UCSD-AML1 (cell line): ENCODE measurements around the gene FAM13C.

Experiments used
- DNase-seq: peaks from one replicate; lab custom pipeline; 2025; ENCODE audit not compliant: unreplicated experiment; lab: John Stamatoyannopoulos, UW

FAM13C gene

DNA sequence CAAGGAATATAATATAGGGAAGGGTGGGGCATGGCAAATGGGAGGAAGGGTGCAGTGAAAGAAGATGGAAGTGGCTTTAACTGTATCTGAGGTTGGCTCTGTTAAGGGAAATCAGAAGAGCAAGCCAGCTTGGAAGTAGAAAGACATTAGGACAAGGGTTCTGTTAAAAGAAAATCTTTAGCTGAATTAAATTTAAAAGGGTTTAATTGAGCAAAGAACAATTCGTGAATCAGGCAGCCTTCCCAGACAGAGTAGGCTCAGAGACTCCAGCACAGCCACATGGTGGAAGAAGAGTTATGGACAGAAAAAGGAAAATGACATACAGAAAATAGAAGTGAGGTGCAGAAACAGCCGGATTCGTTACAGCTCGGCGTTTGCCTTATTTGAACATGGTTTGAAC, 42.0 kb downstream of the FAM13C start:
- DNase-seq = no peak

DNA sequence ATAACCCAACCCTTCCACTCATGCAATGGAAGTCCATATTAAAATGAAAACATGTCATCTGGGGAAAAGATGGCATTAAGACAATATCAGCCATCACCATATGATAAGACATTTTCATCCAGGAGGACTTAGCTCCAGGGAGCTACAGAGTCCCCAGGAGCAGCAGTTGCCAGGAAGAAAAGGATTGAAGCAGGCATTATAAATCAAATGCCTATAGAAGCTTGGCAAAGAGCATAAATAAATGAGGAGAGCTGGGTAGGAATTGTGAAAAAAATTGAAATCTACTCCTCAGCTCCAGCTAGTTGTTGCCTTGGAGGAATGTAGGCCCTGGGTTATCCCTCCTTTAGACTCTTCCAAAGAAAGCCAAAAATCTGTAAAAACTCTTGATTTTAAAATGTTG, 42.5 kb downstream of the FAM13C start:
- DNase-seq = no peak

DNA sequence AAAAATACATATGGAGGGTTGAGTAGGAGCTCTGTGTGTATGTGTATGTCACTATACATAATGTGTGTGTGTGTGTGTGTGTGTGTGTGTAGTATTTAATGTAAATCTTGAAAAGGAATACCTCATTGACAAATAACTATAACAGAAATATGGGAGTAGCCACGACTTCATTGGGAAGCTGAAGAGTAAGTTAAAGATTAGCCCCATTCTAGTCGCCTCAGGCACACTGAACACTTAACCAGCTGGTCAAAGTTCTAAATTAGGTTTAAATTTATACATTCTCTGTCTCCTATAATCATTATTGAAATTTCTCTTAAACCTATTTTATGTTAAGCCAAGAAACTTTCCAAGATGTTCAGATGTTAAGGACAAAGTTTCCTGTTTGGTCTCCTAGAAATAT, 45.3 kb downstream of the FAM13C start:
- DNase-seq = no peak

DNA sequence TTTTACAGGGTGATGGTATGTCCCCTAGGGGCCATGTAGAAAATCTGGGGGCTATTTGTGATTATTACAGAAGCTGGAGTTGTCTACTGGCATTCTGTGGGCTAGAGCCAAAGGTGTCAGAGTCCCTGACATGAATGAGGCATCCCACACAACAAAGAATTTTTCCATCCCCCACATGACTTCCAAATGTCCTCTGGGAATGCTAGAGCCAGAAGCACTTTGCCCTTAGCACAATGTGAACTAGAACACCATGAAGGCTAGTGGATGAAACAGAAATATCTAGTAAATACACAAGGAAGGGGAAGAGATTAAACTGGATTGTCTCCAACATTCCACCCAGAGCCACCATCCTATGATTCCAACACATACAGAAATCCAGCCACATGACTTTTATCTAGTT, 46.9 kb downstream of the FAM13C start:
- DNase-seq = no peak

DNA sequence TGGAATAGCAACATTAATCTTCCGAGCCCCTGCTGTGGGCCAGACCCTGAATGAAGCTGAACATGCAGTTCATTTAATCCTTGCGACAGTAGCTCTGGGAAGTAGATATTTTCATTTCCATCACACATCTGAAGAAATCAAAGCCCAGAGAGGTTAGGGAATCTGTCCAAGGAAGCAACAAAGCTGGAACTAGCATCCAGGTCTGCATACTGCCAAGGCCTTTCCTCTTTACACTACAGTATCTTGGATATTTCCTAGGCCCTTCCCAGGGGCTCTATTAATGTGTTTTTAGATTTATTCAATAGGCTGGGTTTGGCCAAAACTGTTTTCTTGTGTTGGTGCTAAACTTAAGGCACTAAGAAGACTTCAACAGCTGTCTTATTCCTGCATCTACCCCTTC, 48.1 kb downstream of the FAM13C start:
- DNase-seq = no peak

DNA sequence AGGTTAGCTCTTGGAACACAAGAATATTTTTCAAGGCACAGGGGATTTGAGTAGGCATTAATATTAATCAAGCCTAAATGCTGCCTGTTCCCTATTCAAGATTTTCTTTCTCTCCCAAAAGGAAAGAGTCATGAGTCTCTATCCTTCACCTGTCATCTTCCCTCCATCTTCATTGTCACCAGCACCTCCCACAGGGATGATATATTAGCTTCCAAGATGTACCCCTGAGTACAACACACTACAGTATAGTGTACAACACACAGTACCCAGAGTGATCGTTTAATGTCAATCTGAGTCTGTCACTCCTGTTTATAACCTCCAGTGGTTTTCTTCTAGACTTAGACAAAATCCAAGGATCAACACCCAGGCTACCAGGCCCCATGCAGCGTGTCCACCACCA, 50.1 kb downstream of the FAM13C start:
- no peak for DNase-seq

DNA sequence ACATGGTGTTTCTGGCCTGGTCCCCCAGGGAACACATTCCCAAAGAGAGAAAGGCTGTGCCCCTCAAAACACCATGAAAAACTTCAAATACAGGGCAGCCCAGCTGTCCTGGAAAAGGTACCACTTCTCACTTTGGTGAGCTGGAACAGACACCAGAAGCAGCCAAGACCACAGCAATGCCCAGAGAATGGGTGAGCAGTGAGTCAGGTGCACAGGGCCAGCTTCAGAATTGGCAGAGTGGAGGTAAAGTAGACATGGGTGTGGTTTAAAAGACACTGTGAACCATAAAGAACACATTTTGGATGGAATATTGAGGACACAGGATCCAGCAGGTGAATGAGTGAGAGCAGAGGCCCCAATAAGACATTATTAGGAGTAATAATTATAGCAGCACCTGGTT, 51.3 kb downstream of the FAM13C start:
- no peak for DNase-seq

DNA sequence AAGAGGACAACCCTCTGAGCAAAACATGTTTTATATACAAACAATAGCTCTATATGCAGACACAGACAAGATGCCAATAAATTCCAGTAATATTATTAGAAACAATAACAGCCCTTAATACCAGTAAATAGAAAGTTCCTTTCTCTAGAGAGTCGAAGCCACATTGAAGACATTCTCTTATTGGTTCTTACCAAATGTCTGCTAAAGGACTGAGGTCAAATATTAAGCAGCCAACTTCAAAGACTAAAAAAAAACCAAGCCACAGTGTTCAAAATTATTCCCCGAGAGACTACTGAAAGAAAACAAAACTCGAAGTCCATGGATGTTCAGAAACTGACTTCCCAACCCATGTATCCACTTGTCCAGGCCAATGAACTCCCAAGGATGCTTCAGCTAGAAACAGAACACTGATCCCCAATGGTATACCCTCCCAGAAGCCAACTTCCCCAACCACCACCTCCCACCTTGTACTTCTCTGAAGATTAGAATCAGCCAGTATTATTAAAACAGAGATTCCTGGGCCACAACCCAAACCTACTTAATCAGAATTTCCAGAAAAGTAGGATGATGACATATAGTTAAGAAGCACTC, 51.9 kb downstream of the FAM13C start:
- DNase-seq = no peak

DNA sequence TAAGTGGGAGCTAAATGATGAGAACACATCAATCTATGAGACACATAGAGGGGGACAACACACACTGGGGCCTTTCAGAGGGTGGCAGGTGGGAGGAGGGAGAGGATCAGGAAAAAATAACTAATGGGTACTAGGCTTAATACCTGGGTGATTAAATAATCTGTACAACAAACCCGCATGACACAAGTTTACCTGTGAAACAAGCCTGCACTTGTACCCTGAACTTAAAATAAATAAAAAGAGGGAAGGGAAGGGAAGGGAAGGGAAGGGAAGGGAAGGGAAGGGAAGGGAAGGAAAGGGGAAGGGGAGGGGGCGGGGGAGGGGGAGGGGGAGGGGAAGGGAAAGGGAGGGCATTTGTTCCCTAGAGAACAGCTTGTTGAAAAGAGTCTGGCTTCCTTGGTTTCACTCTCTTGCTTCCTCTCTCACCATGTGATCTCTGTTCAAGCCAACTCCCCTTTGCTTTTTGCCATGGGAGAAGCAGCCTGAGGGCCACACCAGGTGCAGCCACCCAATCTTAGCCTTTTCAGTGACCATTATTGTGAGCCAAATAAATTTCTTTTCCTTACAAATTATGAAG, 57.7 kb downstream of the FAM13C start:
- DNase-seq = no peak

DNA sequence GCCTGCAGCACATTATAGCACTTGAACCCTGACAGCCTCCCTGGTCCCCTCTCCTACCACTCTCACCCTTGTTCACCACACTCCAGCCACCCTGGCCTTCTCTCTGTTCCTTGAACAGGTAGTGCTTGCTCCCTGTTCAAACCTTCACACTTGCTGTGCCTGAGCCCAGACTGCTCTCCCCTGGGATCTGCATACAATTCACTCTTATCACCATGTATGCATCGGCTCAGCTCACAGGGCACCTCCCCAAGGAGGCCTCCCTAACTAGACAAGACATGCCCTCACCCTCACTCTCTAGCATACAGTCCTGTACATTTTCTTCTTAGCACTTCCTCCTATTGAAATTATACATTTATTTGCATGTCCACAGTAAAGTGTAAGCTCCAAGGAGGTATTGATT, 59.3 kb downstream of the FAM13C start:
- no peak for DNase-seq

DNA sequence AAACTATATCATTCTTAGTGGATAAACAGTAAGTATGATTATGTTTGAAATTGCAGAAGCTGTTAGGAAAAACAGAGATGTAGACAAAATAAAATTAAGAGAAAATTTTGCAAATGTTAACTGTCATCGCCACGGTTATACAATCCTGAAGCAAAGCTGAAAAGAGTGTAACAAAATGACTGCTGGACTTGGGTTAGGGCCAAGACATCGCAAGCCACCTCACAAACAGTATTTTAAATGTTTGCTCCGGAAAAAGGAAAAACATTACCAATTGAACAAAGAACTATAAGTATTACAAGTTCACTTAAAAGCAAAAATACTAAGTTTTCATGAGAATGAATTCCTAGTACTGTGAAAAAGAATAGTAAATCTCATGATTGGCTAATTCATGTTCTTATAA, 60.0 kb downstream of the FAM13C start:
- DNase-seq = no peak

DNA sequence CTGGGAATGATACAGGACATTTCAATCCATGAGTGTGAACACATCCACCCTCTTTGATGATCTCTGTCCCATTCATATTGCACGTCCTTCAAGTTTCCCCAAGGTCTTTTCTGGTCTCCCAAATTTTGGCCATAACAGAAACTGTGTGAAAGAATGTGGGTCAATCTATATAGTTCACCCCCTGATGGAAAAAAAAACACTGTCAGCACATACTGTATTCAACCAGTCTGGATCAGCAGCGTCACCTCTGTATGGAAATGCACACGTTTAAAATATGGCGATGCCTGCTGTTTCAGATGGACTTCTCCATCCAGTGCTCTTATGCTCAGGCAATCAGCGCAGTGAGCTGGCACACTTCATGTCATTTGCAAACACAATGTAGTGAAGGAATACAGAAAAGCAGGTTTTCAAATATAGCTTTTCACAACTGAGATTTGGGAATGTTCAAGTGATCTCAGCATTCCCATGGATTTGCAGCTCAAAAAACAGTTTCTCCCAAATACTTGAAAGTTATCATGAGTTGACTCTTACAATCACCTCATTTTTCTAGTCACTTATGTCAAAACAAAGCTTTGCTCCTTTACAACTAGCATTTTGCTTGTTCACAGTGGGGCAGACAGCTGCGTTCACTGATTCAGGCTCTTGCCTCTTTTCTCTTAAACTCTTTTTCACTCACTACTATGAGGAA, 61.1 kb downstream of the FAM13C start:
- no peak for DNase-seq

DNA sequence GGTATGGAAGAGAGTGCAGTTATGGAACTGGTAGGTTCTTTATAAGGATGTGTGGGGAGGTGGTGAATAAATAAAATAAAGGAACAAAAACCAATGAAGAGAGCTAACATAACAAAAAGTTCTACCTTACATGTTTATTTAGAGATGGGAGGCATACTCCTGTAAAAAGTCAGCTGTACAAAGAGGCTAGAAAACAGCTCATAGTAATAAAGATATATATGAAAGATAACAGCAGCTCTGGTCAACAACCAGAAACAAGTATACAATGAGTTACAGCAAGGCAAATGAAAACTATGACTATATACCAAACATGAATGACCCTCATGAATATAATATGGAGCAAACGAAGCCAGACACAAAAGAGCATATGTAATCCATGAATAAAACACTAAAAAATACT, 62.0 kb downstream of the FAM13C start:
- DNase-seq = no peak

DNA sequence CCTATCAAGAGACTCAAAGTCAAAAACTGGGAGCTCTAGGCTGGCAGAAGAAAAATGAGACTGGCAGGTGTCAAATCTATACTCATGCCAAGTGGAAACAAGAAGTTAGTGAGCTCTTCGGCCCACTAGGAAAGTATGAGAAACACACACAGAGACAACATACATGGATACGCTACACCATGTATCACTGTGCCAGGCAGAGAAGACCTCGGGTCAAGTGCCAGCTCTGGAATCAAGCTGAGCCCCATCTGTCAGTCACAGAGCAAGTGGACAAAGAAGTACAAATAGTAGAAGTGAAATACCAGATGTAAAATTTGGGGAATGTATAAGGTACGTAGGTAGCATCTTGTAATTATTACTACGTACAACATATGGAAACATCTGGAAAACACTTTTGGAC, 62.4 kb downstream of the FAM13C start:
- DNase-seq = no peak

DNA sequence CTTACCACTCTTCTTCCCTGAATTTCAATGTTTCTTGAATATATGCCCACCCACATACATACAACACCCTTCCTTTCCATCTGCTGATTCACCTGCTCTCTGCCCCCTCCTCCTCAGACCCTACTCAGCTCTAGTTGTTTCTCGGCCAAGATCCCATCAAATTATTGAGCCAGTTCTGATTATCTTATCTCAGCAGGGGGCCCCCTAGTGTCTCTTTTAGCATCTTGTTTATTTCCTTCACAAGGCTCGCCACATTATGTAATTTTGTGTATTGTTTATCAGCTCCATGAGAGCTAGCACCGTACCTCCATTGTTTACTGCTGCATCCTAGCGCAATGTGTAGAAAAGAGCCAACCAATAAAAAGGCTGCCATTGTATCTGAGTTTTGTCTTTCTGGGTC, 71.9 kb downstream of the FAM13C start:
- no peak for DNase-seq

DNA sequence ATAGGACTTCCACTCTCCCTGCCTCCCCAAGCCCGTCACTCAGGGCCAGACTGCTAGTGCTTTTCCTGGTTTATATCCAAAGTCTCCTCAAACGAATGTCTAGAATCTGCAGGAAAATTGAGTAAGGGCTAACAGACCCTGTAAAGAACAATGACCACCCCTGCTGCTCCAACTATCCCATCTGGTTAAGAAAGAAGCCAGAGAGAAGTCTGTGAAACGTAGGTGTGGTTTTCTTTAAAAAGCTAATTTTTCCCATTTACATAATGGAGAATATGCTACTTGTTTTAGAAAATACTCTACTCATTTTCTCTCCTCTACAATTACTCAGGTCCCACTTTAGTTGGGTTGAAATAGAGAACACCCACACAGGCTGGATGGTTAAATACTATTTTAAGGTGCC, 72.5 kb downstream of the FAM13C start:
- no peak for DNase-seq

DNA sequence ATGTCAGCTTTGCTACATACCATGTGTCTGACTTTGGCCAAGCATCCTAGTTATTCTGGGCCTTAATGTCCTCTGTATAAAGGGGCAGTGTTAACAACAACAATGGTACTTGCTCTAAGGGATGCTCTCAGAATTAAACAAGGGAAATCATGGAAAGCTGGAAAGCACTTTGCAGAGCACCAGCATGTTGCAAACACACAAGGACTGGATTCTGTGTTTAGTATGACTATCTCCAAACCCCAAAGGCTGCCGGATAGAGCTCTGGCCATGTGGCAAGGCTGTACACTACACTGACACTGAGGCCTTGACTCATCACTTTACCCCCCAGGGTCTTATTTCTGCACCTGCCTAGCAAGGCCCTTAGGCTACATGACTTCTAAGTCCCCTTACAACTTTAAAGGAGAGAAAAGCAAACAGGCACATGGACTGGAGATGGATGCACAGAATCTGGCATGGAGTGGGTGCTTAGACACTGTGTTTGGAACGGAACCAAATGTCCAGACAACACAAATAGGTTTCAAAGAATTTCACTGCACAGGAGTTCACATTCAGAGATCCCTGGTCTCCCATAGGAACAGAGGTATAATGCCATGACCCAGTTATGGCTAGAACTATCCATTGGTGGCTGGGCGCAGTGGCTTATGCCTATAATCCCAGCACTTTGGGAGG, 74.6 kb downstream of the FAM13C start:
- no peak for DNase-seq

DNA sequence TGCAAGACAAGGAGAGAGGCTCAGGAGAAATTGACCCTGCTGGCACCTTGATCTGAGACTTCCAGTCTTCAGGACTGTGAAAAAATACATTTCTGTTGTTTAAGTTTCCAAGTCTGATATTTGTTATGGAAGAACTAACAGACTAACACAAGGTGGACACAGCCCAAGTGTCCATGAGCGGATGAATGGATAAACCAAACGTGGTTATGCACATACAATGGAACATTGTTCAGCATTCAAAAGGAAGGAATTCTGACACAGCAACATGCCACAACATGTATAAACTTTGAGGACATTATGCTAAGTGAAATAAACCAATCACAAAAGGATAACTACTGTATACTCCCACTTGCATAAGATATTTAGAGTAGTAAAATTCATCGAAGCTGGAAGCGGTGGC, 76.5 kb downstream of the FAM13C start:
- DNase-seq = no peak

DNA sequence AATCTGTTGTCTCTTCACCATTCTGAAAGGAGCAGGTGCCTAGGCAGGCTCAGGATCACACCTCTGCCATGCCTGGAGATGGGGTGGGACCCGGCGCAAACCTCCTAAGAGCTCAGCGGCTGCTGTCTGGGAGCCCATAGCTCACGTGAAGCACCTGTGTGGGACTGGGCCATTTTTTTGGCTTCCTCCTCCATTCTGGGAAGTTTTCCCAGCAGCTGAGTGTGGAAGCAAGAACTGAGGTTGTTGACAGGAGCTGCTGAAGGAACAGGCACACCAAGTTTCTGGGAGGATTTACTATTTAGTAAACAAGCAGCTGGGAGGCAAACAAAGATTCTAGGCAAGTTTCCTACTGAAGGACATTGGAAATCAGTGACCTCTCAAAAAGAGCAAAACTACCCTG, 77.3 kb downstream of the FAM13C start:
- no peak for DNase-seq

DNA sequence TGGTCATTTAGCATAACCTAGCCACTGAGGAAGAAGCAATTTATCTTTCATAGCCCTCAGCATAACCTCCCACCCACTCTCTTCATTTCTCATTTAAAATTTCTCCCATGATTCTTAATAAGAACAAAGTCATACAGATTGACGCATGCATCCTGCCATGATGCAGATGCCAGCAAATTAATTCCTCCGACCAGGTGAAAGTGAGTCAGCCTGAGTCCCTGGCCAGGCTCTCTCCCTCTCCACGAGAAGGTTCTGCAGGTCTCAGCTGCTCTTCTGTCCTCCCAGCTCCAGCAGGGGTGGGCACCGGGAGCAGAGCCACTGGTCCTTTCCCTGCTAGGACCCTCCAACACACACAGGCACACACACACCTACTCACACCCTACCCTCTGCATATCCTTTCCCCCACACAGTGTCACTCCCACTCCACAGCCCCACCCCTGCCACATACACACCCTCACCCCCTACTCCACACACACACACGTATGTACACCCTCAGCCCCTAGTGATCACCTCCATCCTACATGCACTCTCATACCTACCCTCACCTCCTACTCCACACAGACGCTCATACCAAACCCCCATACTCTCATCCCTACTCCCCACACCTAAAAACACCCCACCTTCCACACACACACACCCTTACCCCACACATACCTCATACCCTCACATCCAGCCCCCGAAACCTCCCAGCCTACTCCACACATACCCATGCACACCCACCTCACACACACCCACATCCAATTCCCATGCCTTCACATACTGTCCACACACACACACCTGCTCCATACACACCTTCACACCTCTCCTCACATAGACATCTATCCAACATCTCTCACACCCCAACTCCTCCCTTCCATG, 78.0 kb downstream of the FAM13C start:
- no peak for DNase-seq

DNA sequence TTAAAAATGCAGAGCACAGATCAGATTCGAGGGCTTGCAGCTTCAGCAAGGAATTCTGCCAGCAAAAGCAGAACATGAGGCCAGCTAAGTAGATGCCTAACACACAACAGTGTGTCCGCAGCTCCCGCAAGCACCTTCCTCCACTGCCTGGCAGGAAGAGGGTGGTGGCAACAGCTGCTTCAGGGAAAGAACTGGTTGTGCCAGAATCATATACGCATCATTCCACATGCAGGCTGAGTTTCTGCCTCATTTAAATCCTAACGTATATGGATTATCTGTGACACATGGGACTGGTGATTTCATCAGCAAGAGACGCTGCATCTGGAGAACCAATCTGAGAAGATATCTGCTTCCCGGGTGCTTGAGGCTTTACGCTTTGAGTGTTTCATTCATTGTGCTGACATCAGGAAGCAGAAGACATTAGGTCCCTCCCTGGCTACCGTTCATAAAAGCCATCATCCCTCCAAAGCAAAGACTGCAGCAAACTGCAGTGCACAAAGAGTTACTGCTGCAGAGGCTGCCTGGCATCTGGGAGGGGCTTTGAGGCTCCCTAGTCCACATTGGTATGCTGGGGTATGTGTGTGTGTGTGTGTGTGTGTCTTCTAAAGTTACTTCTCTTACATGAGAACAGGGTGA, 78.8 kb downstream of the FAM13C start:
- no peak for DNase-seq
